PC-3 (cell line): Measurements from ENCODE around the gene KCNG2.

Source experiments
- EZH2 ChIP-seq: fragments of 300-600 bp; sonication (generic); IDR thresholded peaks from one replicate; pipeline ENCODE4 v1.6.1; 2017; ENCODE audit warnings: antibody characterized with exemption, mild to moderate bottlenecking, low read length; ENCODE audit not compliant: unreplicated experiment
- TF ChIP-seq, protein P1 (sequence below): fragments of 300-600 bp; sonication (generic); conservative IDR thresholded peaks from 2 replicates; pipeline ENCODE4 v1.5.1; 2017; ENCODE audit warnings: antibody characterized with exemption, low read depth, mild to moderate bottlenecking, low read length

GRCh38 chr18:79844999-79845563 lies 47.3 kb downstream of the KCNG2 start:
- TF ChIP-seq, protein P1, sequence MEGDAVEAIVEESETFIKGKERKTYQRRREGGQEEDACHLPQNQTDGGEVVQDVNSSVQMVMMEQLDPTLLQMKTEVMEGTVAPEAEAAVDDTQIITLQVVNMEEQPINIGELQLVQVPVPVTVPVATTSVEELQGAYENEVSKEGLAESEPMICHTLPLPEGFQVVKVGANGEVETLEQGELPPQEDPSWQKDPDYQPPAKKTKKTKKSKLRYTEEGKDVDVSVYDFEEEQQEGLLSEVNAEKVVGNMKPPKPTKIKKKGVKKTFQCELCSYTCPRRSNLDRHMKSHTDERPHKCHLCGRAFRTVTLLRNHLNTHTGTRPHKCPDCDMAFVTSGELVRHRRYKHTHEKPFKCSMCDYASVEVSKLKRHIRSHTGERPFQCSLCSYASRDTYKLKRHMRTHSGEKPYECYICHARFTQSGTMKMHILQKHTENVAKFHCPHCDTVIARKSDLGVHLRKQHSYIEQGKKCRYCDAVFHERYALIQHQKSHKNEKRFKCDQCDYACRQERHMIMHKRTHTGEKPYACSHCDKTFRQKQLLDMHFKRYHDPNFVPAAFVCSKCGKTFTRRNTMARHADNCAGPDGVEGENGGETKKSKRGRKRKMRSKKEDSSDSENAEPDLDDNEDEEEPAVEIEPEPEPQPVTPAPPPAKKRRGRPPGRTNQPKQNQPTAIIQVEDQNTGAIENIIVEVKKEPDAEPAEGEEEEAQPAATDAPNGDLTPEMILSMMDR: no peak
- TF ChIP-seq EZH2: no peak
